Measurements from ENCODE around the gene RIC8B. TPM values are rescaled to one million over a fixed set of nuclear protein-coding genes. Genes with fewer than 3 reads are reported as not detected.

Gene RIC8B
- total RNA-seq, 1 donor from 2014 or later = 19.7 TPM

GRCh38 chr12:106847861-106848260, 73.4 kb downstream of the RIC8B start:
- Histone ChIP-seq H3K4me3 (ENCODE audit: insufficient read depth, low read depth, low read length) (no peak overlapping the region), H3K36me3 (ENCODE audit: insufficient read depth, low read length) (peaks cover 13% of the 10 kb centered on the region), H3K9ac (ENCODE audit: low read length) (no peak overlapping the region), H3K4me1 (ENCODE audit: insufficient read depth, low read length) (no peaks in the 10 kb centered on the region), H3K4me2 (ENCODE audit: low read length) (no peak overlapping the region), H3K79me2 (ENCODE audit: insufficient read depth, low read length) (no peaks in the 10 kb centered on the region), H3K9me3 (ENCODE audit: insufficient read depth, low read depth, low read length) (no peaks in the 10 kb centered on the region), H3K27me3 (ENCODE audit: insufficient read depth, low read length) (no peaks in the 10 kb centered on the region), H3K27ac (ENCODE audit: low read depth, low read length) (no peak overlapping the region), H4K20me1 (ENCODE audit: insufficient read depth, low read length) (no peaks in the 10 kb centered on the region), H2AFZ (ENCODE audit: low read depth, low read length) (no peak overlapping the region)
- H3K4me1 Mint-ChIP-seq (ENCODE audit: low read depth, unreplicated experiment) = no peaks in the 10 kb centered on the region
- H3K36me3 Mint-ChIP-seq (ENCODE audit: low read depth, unreplicated experiment) = no peaks in the 10 kb centered on the region
- H3K27ac Mint-ChIP-seq (ENCODE audit: unreplicated experiment) = no peak overlapping the region
- H3K9me3 Mint-ChIP-seq (ENCODE audit: unreplicated experiment) = no peaks in the 10 kb centered on the region
- TF ChIP-seq CTCF (IDR thresholded peaks at IDR 0.05; ENCODE audit: insufficient read depth, low read depth, low read length) (no peak), EZH2 (IDR thresholded peaks at IDR 0.05; ENCODE audit: insufficient read depth, low read length) (no peak)
- DNase-seq (ENCODE audit: low read depth) (no peak), FAIRE-seq (no peak)
- no peaks in the 10 kb centered on the region for H3K27me3 Mint-ChIP-seq (ENCODE audit: low read depth, unreplicated experiment)
- no peak overlapping the region for H3K4me3 Mint-ChIP-seq (ENCODE audit: unreplicated experiment)

GRCh38 chr12:106851306-106851705, 76.8 kb downstream of the RIC8B start:
- Mint-ChIP-seq H3K27ac (ENCODE audit: unreplicated experiment) (no peak overlapping the region), H3K9me3 (ENCODE audit: unreplicated experiment) (no peaks in the 10 kb centered on the region)

More at GRCh38 chr12:106851306-106851705, 76.8 kb downstream of the RIC8B start:
- H3K36me3 ChIP-seq (ENCODE audit: insufficient read depth, low read length) = peaks cover 12% of the 10 kb centered on the region
- TF ChIP-seq EZH2 (IDR thresholded peaks at IDR 0.05; ENCODE audit: insufficient read depth, low read length) (no peak), CTCF (IDR thresholded peaks at IDR 0.05; ENCODE audit: insufficient read depth, low read depth, low read length) (no peak)
- H3K9me3 ChIP-seq (ENCODE audit: insufficient read depth, low read depth, low read length) = no peaks in the 10 kb centered on the region
- peaks cover 2% of the 10 kb centered on the region for H4K20me1 ChIP-seq (ENCODE audit: insufficient read depth, low read length)
- no peaks in the 10 kb centered on the region for H3K27me3 Mint-ChIP-seq (ENCODE audit: low read depth, unreplicated experiment)
- H3K79me2 ChIP-seq (ENCODE audit: insufficient read depth, low read length) = no peaks in the 10 kb centered on the region
- H3K4me1 Mint-ChIP-seq (ENCODE audit: low read depth, unreplicated experiment) = no peaks in the 10 kb centered on the region
- H3K36me3 Mint-ChIP-seq (ENCODE audit: low read depth, unreplicated experiment) = no peaks in the 10 kb centered on the region
- H3K4me3 Mint-ChIP-seq (ENCODE audit: unreplicated experiment) = no peak overlapping the region
- FAIRE-seq = no peak
- no peak for DNase-seq (ENCODE audit: low read depth)
- no peaks in the 10 kb centered on the region for H3K27me3 ChIP-seq (ENCODE audit: insufficient read depth, low read length)
- H3K4me3 ChIP-seq (ENCODE audit: insufficient read depth, low read depth, low read length) = no peak overlapping the region
- no peak overlapping the region for H2AFZ ChIP-seq (ENCODE audit: low read depth, low read length)
- no peaks in the 10 kb centered on the region for H3K4me1 ChIP-seq (ENCODE audit: insufficient read depth, low read length)
- H3K4me2 ChIP-seq (ENCODE audit: low read length) = no peak overlapping the region
- no peak overlapping the region for H3K27ac ChIP-seq (ENCODE audit: low read depth, low read length)
- H3K9ac ChIP-seq (ENCODE audit: low read length) = no peak overlapping the region

Measured in astrocyte (in vitro differentiated cells and primary cell).